Stimulated activated naive B cell treated with anti-CD40 and anti-IgM and Interleukin-4, amounts not matched to agents 10 μg/mL and 1 μg/mL and 100 μg/mL, for 72 hours (primary cell): ENCODE measurements around the gene CNIH2.

Source experiments
- ATAC-seq, 2 donors: fragments of 150-1000 bp; cut with Tn5 transposase; replicated peaks; 2 replicates each; pipeline ENCODE4 v1.10.0; 2021; ENCODE audit warnings: moderate library complexity in 1 of 2
- DNase-seq: peaks from one replicate; pipeline ENCODE4 v3.0.0; 2021
- H3K27ac Mint-ChIP-seq: one replicate; pipeline ENCODE4 v1.8.0; 2022; ENCODE audit warnings: mild to moderate bottlenecking, mixed read lengths
- H3K27me3 Mint-ChIP-seq, 2 donors: one replicate each; pipeline ENCODE4 v1.8.0; 2022; ENCODE audit warnings: mixed read lengths in 2 of 2
- H3K36me3 Mint-ChIP-seq, 2 donors: one replicate each; pipeline ENCODE4 v1.8.0; 2022; ENCODE audit warnings: mixed read lengths in 2 of 2, mild to moderate bottlenecking in 1 of 2
- H3K4me1 Mint-ChIP-seq, 2 donors: one replicate each; pipeline ENCODE4 v1.8.0; 2022; ENCODE audit warnings: mixed read lengths in 2 of 2, mild to moderate bottlenecking in 1 of 2
- H3K4me3 Mint-ChIP-seq, 2 donors: one replicate each; pipeline ENCODE4 v1.8.0; 2022; ENCODE audit warnings: mild to moderate bottlenecking in 2 of 2, mixed read lengths in 2 of 2, moderate library complexity in 1 of 2
- H3K9me3 Mint-ChIP-seq, 2 donors: one replicate each; pipeline ENCODE4 v1.8.0; 2022; ENCODE audit warnings: mixed read lengths in 2 of 2, mild to moderate bottlenecking in 1 of 2

The CNIH2 gene

GRCh38 chr11:66277471-66278362 lies at the start of gene CNIH2:
TSS of gene CNIH2 (plus strand) at chr11:66278175. CDS start at chr11:66278457, 282 bp downstream.
- peak; percentile 22 to 29 for ATAC-seq
- DNase-seq, result no peak

GRCh38 chr11:66228521-66228920 lies 49.5 kb upstream of the CNIH2 start:
- H3K9me3 Mint-ChIP-seq, result no peaks in the 10 kb centered on the region

More at GRCh38 chr11:66277471-66278362, at the start of gene CNIH2:
- peak within 1 kb of the TSS; percentile 71 for H3K27ac Mint-ChIP-seq
- H3K4me1 Mint-ChIP-seq, result peaks cover 25 to 41% of the 10 kb centered on the region in 2 donors
- H3K36me3 Mint-ChIP-seq, result peaks cover 36 to 38% of the 10 kb centered on the region in 2 donors
- no peaks in the 10 kb centered on the region for H3K9me3 Mint-ChIP-seq
- H3K27me3 Mint-ChIP-seq, result peaks cover 11 to 22% of the 10 kb centered on the region in 2 donors
- H3K4me3 Mint-ChIP-seq, result peak within 1 kb of the TSS; percentile 75 to 78

GRCh38 chr11:66230156-66230555 lies 47.8 kb upstream of the CNIH2 start:
- H3K27ac Mint-ChIP-seq, result peak overlapping the region; percentile 25
- peaks cover 49 to 65% of the 10 kb centered on the region in 2 donors for H3K36me3 Mint-ChIP-seq
- no peak for DNase-seq

More at GRCh38 chr11:66228521-66228920, 49.5 kb upstream of the CNIH2 start:
- ATAC-seq (no peak), DNase-seq (no peak)
- Mint-ChIP-seq H3K27me3 (no peaks in the 10 kb centered on the region), H3K27ac (peak overlapping the region; percentile 81), H3K4me1 (peaks cover 0 to 4% of the 10 kb centered on the region in 2 donors), H3K36me3 (peaks cover 47 to 53% of the 10 kb centered on the region in 2 donors), H3K4me3 (no peak overlapping the region)

GRCh38 chr11:66230978-66231377 lies 47.0 kb upstream of the CNIH2 start:
- Mint-ChIP-seq H3K4me3 (no peak overlapping the region), H3K9me3 (no peaks in the 10 kb centered on the region), H3K4me1 (peaks cover 0 to 4% of the 10 kb centered on the region in 2 donors), H3K36me3 (peaks cover 54 to 72% of the 10 kb centered on the region in 2 donors), H3K27ac (no peak overlapping the region), H3K27me3 (no peaks in the 10 kb centered on the region)
- DNase-seq, result no peak
- no peak for ATAC-seq

More at GRCh38 chr11:66230156-66230555, 47.8 kb upstream of the CNIH2 start:
- Mint-ChIP-seq H3K4me1 (peaks cover 0 to 4% of the 10 kb centered on the region in 2 donors), H3K27me3 (no peaks in the 10 kb centered on the region), H3K9me3 (no peaks in the 10 kb centered on the region), H3K4me3 (no peak overlapping the region)
- no peak for ATAC-seq

GRCh38 chr11:66231561-66231960 lies 46.4 kb upstream of the CNIH2 start:
- Mint-ChIP-seq H3K4me1 (peaks cover 0 to 2% of the 10 kb centered on the region in 2 donors), H3K4me3 (no peak overlapping the region), H3K36me3 (peaks cover 55 to 72% of the 10 kb centered on the region in 2 donors), H3K9me3 (no peaks in the 10 kb centered on the region), H3K27me3 (no peaks in the 10 kb centered on the region), H3K27ac (peak overlapping the region; percentile 27)
- ATAC-seq, result no peak
- no peak for DNase-seq

- DNase-seq, result no peak
- Mint-ChIP-seq H3K36me3 (peaks cover 62 to 73% of the 10 kb centered on the region in 2 donors), H3K4me3 (no peak overlapping the region), H3K27me3 (no peaks in the 10 kb centered on the region), H3K27ac (peak overlapping the region; percentile 3), H3K4me1 (peaks cover 0 to 2% of the 10 kb centered on the region in 2 donors), H3K9me3 (no peaks in the 10 kb centered on the region)
- ATAC-seq, result no peak
Observed at GRCh38 chr11:66232769-66233168, 45.2 kb upstream of the CNIH2 start.

GRCh38 chr11:66233301-66233700 lies 44.7 kb upstream of the CNIH2 start:
- Mint-ChIP-seq H3K27ac (peak overlapping the region; percentile 56), H3K4me3 (no peak overlapping the region), H3K4me1 (peaks cover 0 to 2% of the 10 kb centered on the region in 2 donors), H3K9me3 (no peaks in the 10 kb centered on the region), H3K36me3 (peaks cover 63 to 69% of the 10 kb centered on the region in 2 donors), H3K27me3 (no peaks in the 10 kb centered on the region)
- ATAC-seq, result no peak
- DNase-seq, result no peak

GRCh38 chr11:66235141-66235540 lies 42.8 kb upstream of the CNIH2 start:
- Mint-ChIP-seq H3K36me3 (peaks cover 55 to 71% of the 10 kb centered on the region in 2 donors), H3K4me1 (peaks cover 0 to 2% of the 10 kb centered on the region in 2 donors), H3K9me3 (no peaks in the 10 kb centered on the region), H3K27ac (no peak overlapping the region), H3K27me3 (no peaks in the 10 kb centered on the region), H3K4me3 (no peak overlapping the region)
- no peak for DNase-seq
- no peak for ATAC-seq

GRCh38 chr11:66237867-66238266 lies 40.1 kb upstream of the CNIH2 start:
- DNase-seq (no peak), ATAC-seq (no peak)
- H3K9me3 Mint-ChIP-seq, result no peaks in the 10 kb centered on the region
- H3K36me3 Mint-ChIP-seq, result peaks cover 51 to 70% of the 10 kb centered on the region in 2 donors
- H3K27ac Mint-ChIP-seq, result no peak overlapping the region
- H3K4me3 Mint-ChIP-seq, result no peak overlapping the region
- H3K27me3 Mint-ChIP-seq, result no peaks in the 10 kb centered on the region
- peaks cover 17 to 23% of the 10 kb centered on the region in 2 donors for H3K4me1 Mint-ChIP-seq

GRCh38 chr11:66238786-66239413 lies 39.1 kb upstream of the CNIH2 start:
- H3K36me3 Mint-ChIP-seq, result peaks cover 48 to 67% of the 10 kb centered on the region in 2 donors
- ATAC-seq, result no peak
- no peak overlapping the region for H3K27ac Mint-ChIP-seq
- no peaks in the 10 kb centered on the region for H3K9me3 Mint-ChIP-seq
- DNase-seq, result no peak
- H3K27me3 Mint-ChIP-seq, result no peaks in the 10 kb centered on the region
- H3K4me3 Mint-ChIP-seq, result no peak overlapping the region
- H3K4me1 Mint-ChIP-seq, result peaks cover 23 to 28% of the 10 kb centered on the region in 2 donors

GRCh38 chr11:66239511-66239910 lies 38.5 kb upstream of the CNIH2 start:
- no peak for ATAC-seq
- Mint-ChIP-seq H3K4me1 (peaks cover 23 to 33% of the 10 kb centered on the region in 2 donors), H3K36me3 (peaks cover 48 to 67% of the 10 kb centered on the region in 2 donors), H3K27me3 (no peaks in the 10 kb centered on the region), H3K27ac (peak overlapping the region; percentile 20), H3K4me3 (no peak overlapping the region), H3K9me3 (no peaks in the 10 kb centered on the region)
- no peak for DNase-seq

GRCh38 chr11:66239998-66240780 lies 37.8 kb upstream of the CNIH2 start:
- no peak for ATAC-seq
- Mint-ChIP-seq H3K36me3 (peaks cover 52 to 65% of the 10 kb centered on the region in 2 donors), H3K4me3 (no peak overlapping the region), H3K4me1 (peaks cover 23 to 33% of the 10 kb centered on the region in 2 donors), H3K9me3 (no peaks in the 10 kb centered on the region), H3K27ac (peak overlapping the region; percentile 57), H3K27me3 (no peaks in the 10 kb centered on the region)
- no peak for DNase-seq

- H3K36me3 Mint-ChIP-seq, result peaks cover 47 to 59% of the 10 kb centered on the region in 2 donors
- H3K4me1 Mint-ChIP-seq, result peaks cover 23 to 33% of the 10 kb centered on the region in 2 donors
- ATAC-seq, result no peak
- peak overlapping the region; percentile 57 for H3K27ac Mint-ChIP-seq
- no peaks in the 10 kb centered on the region for H3K9me3 Mint-ChIP-seq
- no peak overlapping the region for H3K4me3 Mint-ChIP-seq
- H3K27me3 Mint-ChIP-seq, result no peaks in the 10 kb centered on the region
- no peak for DNase-seq
Observed at GRCh38 chr11:66240781-66241136, 37.2 kb upstream of the CNIH2 start.
